C4-2B (cell line): Measurements from ENCODE around the gene CD79B.

ENCODE experiments used
- H3K27ac ChIP-seq: fragments of 450-650 bp; 2 replicates; pipeline ENCODE4 v1.5.1; 2017
- ZFX ChIP-seq: fragments of 450-650 bp; IDR thresholded peaks from 2 replicates; pipeline ENCODE4 v1.6.1; 2017
- TF ChIP-seq, protein P1 (sequence below): fragments of 450-650 bp; conservative IDR thresholded peaks from 2 replicates; pipeline ENCODE4 v1.5.1; 2017; ENCODE audit warnings: mild to moderate bottlenecking

The CD79B gene

DNA sequence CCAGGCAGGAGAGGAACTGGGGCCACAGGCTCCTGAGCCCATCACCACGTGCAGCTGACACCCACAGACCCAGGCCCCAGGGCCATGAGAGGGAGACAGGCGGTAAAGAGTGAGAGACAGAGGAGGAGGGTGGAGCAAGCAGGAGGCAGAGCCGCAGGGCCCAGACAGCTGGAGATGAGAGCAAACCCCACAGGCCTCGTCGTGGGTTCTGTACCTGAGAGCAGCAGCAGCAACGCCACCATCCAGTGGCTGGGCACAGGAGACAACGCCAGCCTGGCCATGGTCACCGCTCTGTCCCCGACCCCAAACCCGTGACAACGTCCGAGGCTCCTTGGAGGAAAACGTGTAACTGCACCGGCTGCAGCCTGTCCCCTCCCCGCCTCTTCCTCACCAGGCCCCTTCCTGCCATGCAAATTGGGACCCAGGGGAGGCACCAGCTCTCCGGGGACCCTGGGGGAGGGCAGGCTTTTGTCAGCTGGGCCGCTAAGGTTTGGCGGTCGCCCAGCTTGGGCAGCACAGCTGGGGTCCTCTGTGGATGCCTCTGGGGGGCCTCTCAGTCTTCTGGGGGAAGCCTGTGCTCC, at the start of gene CD79B:
TSS of gene CD79B (minus strand) at position 351 of the 581 bp plus-strand sequence. CDS start at position 281, 70 bp downstream.
- no peak within 1 kb of the TSS for H3K27ac ChIP-seq
- TF ChIP-seq ZFX = no peak
- TF ChIP-seq, protein P1, sequence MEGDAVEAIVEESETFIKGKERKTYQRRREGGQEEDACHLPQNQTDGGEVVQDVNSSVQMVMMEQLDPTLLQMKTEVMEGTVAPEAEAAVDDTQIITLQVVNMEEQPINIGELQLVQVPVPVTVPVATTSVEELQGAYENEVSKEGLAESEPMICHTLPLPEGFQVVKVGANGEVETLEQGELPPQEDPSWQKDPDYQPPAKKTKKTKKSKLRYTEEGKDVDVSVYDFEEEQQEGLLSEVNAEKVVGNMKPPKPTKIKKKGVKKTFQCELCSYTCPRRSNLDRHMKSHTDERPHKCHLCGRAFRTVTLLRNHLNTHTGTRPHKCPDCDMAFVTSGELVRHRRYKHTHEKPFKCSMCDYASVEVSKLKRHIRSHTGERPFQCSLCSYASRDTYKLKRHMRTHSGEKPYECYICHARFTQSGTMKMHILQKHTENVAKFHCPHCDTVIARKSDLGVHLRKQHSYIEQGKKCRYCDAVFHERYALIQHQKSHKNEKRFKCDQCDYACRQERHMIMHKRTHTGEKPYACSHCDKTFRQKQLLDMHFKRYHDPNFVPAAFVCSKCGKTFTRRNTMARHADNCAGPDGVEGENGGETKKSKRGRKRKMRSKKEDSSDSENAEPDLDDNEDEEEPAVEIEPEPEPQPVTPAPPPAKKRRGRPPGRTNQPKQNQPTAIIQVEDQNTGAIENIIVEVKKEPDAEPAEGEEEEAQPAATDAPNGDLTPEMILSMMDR = no peak

DNA sequence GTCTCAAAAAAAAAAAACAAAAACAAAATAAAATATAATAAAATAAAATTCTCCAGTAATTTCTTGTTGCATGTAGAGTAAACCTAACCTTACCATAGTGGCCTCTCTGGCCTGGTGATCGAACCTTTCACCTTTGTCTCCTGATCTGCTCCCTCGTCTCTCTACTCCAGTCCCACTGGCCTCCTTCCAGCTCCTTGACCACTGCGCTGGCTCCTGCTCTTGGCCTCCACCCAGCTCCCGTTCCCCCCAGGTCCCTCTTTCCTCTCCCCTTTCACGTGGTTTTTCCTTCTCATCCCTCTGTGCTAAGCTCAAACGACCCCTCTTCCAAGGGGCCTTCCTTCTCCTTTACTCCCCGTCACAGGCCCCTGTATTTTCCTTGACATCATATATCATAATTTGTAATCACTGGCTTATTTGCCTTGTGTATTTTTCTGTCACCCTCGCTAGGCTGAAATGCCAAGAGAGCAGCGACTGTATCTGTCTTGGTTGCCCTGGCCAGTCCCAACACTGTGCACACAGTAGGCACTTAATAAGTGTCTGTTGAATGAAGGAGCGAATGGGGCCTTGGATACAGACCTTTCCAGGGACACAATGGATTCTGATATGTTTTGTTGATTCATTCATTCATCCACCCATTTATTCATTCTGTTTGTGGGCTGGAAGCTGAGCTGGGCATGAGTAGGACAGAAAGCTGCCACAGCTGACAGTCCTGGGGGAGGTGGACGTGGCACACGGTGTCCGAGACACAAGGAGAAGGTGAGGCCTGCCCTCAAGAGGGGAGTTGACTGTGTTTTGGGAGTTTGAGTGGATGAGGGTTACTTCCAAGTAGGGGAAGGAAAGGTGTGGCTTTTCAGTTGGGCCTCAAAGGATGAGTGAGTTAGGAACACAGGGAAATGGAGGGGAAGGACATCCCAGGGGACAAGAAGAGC, 46.4 kb upstream of the CD79B start:
- TF ChIP-seq, protein P1 = no peak
- no peak for TF ChIP-seq ZFX

DNA sequence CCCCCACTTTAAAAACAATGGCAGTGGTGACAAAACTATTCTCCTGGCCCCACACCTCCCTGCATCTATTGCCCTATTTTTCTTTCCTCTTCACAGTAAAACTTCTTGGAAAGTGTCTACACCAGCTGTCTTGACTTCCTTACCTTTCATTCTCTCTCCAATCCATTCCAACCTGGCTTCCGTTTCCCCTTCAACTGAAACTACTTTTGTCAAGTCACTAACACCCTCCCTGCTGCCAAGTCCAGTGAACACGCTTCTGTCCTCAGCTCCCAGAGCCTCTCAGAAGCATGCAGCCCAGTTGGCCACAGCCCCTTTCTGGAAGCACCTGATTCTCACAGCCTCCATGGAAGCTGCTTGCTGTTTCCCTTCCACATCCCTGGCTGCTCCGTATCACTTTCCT, 44.6 kb upstream of the CD79B start:
- H3K27ac ChIP-seq = no peak overlapping the region
- TF ChIP-seq, protein P1 = no peak
- no peak for TF ChIP-seq ZFX

More for the DNA sequence above, 46.4 kb upstream of the CD79B start:
- H3K27ac ChIP-seq = no peak overlapping the region

DNA sequence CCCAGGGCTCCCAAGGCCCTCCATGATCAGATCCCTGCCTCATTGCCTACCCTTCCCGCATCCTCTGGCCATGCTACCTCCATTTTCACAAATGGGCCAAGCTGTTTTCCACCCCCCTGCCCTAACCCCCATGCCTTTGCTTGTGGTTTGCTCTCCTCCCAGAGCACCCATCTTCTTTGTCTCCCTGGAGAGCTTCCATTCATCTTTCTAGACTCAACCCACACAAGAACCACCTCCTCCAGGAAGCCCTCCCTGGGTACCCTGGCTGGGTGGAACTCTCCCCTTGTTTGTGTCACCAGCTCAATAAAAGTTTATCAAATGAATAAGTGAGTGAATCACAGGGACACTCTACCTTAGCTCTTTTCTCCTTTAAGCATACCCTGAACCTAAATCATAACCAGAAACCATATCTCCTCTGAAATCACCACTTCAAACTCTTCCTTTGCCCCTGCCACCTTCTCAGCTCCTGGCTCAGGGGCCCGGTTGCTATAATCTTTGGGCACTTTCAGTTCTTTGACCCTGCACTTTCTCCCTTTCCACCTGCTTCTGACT, 43.5 kb upstream of the CD79B start:
- TF ChIP-seq, protein P1 = no peak
- TF ChIP-seq ZFX = no peak
- H3K27ac ChIP-seq = no peak overlapping the region

DNA sequence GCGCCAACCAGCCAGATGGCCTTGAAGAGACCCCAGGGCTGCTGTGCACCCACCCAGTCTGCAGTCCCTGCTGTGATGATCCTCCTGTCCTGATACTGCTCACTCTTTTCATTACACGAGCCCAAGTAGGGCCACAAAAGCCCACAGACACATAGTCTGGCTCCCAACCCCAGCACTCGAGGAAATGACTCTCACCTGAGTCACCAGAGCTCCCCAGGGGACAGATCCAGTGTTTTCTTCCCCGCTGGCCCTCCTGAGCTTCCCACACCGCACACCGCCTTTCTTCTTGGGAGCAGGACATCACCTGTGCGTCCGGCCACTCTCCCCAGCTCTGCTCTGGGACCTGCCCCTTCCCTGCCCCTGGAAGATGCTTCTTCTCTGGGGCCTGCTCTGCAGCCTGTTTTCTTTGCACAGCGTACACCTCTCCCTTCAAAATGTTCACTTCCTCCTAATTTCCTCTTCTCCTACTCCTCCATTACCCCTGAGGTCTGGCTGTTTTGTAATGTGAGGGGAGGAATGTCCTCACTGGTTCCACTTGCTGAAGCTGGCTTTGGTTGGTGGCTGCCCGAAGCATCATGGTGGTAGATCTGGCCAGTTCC, 42.6 kb upstream of the CD79B start:
- H3K27ac ChIP-seq = no peak overlapping the region
- TF ChIP-seq ZFX = no peak
- TF ChIP-seq, protein P1 = no peak

DNA sequence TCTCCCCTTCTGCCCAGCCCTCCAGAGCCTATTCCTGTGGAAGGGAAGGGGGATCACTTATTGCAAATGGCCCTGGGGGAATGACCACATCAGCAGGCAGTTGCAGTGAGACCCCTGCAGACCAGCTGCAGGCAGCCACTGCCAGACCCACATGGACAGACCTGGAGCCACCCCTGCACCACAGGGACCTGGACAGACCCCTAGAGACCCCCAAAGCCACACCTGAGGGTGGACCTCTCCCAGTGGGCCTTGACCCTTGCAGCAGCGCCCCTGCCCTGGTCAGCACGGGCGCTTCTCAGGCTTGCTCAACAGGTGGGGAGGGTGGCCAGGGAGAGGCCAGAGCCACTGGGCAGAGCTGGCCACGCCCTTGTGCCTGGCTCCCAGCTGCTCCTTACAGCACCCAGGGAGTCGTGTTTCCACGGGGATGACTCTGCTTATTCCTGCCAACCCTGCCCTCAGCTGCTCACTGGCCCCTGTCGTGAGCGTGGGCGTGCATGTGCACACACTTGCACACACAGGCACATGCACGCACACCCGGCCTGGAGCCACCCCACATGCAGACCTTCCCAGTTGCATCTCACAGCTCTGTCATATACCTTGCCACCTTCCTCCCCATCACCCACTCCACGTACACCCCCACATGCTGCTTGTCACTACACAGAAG, 41.9 kb upstream of the CD79B start:
- TF ChIP-seq, protein P1 = no peak
- no peak for TF ChIP-seq ZFX
- H3K27ac ChIP-seq = no peak overlapping the region
